Ovary (tissue), 3 donors: ENCODE data around the gene TPRG1L.

Experiments
- CTCF ChIP-seq, 3 donors: fragments of 450-650 bp in 2 of 3; fragments of 200-600 bp in 1 of 3; IDR thresholded peaks; one replicate each; pipeline versions ENCODE4 v1.5.1 to v1.8.0; 2016 to 2022; ENCODE audit warnings: antibody characterized with exemption in 3 of 3, mild to moderate bottlenecking in 1 of 3
- EP300 ChIP-seq: sonication (generic); formaldehyde crosslinking; IDR thresholded peaks from one replicate; pipeline ENCODE4 v1.6.1; 2017; ENCODE audit warnings: antibody characterized with exemption
- POLR2A ChIP-seq: fragments of 450-650 bp; IDR thresholded peaks from one replicate; pipeline ENCODE4 v1.6.1; 2017; ENCODE audit warnings: antibody characterized with exemption, mild to moderate bottlenecking, moderate library complexity
- donor health status: DM: no; HTN: no; CAD: no.

GRCh38 chr1:3602375-3602774, 22.4 kb upstream of the TPRG1L start:
- TF ChIP-seq CTCF (IDR thresholded peaks at IDR 0.05) = no peak
- no peak for TF ChIP-seq EP300
- no peak for TF ChIP-seq POLR2A
